KOPT-K1 (cell line): Measurements from ENCODE around the gene ZNF638.
"Not testable (repeated sequence)": the region's sequence is repeated elsewhere in the genome, so short reads cannot be mapped to it uniquely, and the experiment has no call there.

ENCODE experiments used
- H3K27ac ChIP-seq: fragments of 200-600 bp; sonication (generic); 2 replicates; pipeline ENCODE4 v1.5.1; 2016; ENCODE audit warnings: antibody characterized with exemption, mild to moderate bottlenecking, low read depth, low read length; ENCODE audit not compliant: poor library complexity, severe bottlenecking
- H3K36me3 ChIP-seq: fragments of 200-600 bp; sonication (generic); 2 replicates; pipeline ENCODE4 v1.5.1; 2017; ENCODE audit warnings: antibody characterized with exemption, mild to moderate bottlenecking, low read length, moderate library complexity; ENCODE audit not compliant: insufficient read depth
- H3K9me3 ChIP-seq: fragments of 200-600 bp; sonication (generic); 2 replicates; pipeline ENCODE4 v1.5.1; 2017; ENCODE audit warnings: antibody characterized with exemption, low read length, mild to moderate bottlenecking; ENCODE audit not compliant: insufficient read depth, poor library complexity, severe bottlenecking

ZNF638 gene

GRCh38 chr2:71410696-71411095 lies 79.1 kb downstream of the ZNF638 start:
- Histone ChIP-seq H3K36me3 (peaks cover 54% of the 10 kb centered on the region), H3K9me3 (no peaks in the 10 kb centered on the region), H3K27ac (no peak overlapping the region)

- H3K9me3 ChIP-seq, H3K27ac ChIP-seq: not testable (repeated sequence)
- peaks cover 19% of the 10 kb centered on the region for H3K36me3 ChIP-seq
These were observed 85.3 kb downstream of the ZNF638 start for GRCh38 chr2:71416866-71417265.

GRCh38 chr2:71417300-71418202 lies 86.0 kb downstream of the ZNF638 start:
- H3K9me3 ChIP-seq: no peaks in the 10 kb centered on the region
- H3K36me3 ChIP-seq: peaks cover 25% of the 10 kb centered on the region
- H3K27ac ChIP-seq: peak overlapping the region; percentile 37

- Histone ChIP-seq H3K36me3 (peaks cover 41% of the 10 kb centered on the region), H3K27ac (no peak overlapping the region), H3K9me3 (no peaks in the 10 kb centered on the region)
These were observed 87.6 kb downstream of the ZNF638 start for GRCh38 chr2:71419145-71419544.

- Histone ChIP-seq H3K36me3 (peaks cover 50% of the 10 kb centered on the region), H3K27ac (no peak overlapping the region), H3K9me3 (no peaks in the 10 kb centered on the region)
These were observed 88.4 kb downstream of the ZNF638 start for GRCh38 chr2:71419976-71420375.

- Histone ChIP-seq H3K27ac (no peak overlapping the region), H3K9me3 (no peaks in the 10 kb centered on the region), H3K36me3 (peaks cover 72% of the 10 kb centered on the region)
These were observed 91.2 kb downstream of the ZNF638 start for GRCh38 chr2:71422786-71423185.

GRCh38 chr2:71423817-71424420 lies 92.3 kb downstream of the ZNF638 start:
- no peaks in the 10 kb centered on the region for H3K9me3 ChIP-seq

GRCh38 chr2:71426721-71427120 lies 95.1 kb downstream of the ZNF638 start:
- Histone ChIP-seq H3K36me3 (peaks cover 91% of the 10 kb centered on the region), H3K27ac (no peak overlapping the region), H3K9me3 (no peaks in the 10 kb centered on the region)

More at GRCh38 chr2:71423817-71424420, 92.3 kb downstream of the ZNF638 start:
- Histone ChIP-seq H3K36me3 (peaks cover 81% of the 10 kb centered on the region), H3K27ac (no peak overlapping the region)

GRCh38 chr2:71428472-71429383 lies 97.1 kb downstream of the ZNF638 start:
- Histone ChIP-seq H3K9me3 (no peaks in the 10 kb centered on the region), H3K27ac (no peak overlapping the region), H3K36me3 (peaks cover 92% of the 10 kb centered on the region)

GRCh38 chr2:71445142-71445541 lies 113.6 kb downstream of the ZNF638 start:
- H3K27ac ChIP-seq, H3K9me3 ChIP-seq: not testable (repeated sequence)
- H3K36me3 ChIP-seq: peaks cover 13% of the 10 kb centered on the region

GRCh38 chr2:71446505-71446904 lies 114.9 kb downstream of the ZNF638 start:
- H3K36me3 ChIP-seq: 0 out of 2 replicates have a peak, but pooled peaks cover under 1% of the 10 kb centered on the region
- H3K27ac ChIP-seq: no peak overlapping the region
- no peaks in the 10 kb centered on the region for H3K9me3 ChIP-seq

GRCh38 chr2:71449343-71449742 lies 117.8 kb downstream of the ZNF638 start:
- Histone ChIP-seq H3K27ac (no peak overlapping the region), H3K9me3 (no peaks in the 10 kb centered on the region), H3K36me3 (no peaks in the 10 kb centered on the region)

GRCh38 chr2:71451705-71452104 lies 120.1 kb downstream of the ZNF638 start:
- Histone ChIP-seq H3K36me3 (no peaks in the 10 kb centered on the region), H3K9me3 (no peaks in the 10 kb centered on the region), H3K27ac (no peak overlapping the region)

GRCh38 chr2:71452565-71452964 lies 121.0 kb downstream of the ZNF638 start:
- Histone ChIP-seq H3K36me3 (no peaks in the 10 kb centered on the region), H3K27ac (no peak overlapping the region), H3K9me3 (no peaks in the 10 kb centered on the region)
